OCI-LY1 (cell line): Measurements from ENCODE around the gene FMN2.

Experiments used
- EZH2 ChIP-seq: fragments of 200-600 bp; sonication (generic), shearing (Covaris generic); IDR thresholded peaks from 2 replicates; pipeline ENCODE4 v1.8.0; 2017; ENCODE audit warnings: borderline replicate concordance, mixed run types, mild to moderate bottlenecking, antibody characterized with exemption, low read length, moderate library complexity, mixed read lengths
- TF ChIP-seq, protein P1 (sequence below): fragments of 200-600 bp; sonication (generic), shearing (Covaris generic); IDR thresholded peaks from 2 replicates; pipeline ENCODE4 v1.5.1; 2017; ENCODE audit warnings: mild to moderate bottlenecking, antibody characterized with exemption, low read length, moderate library complexity, mixed read lengths

DNA sequence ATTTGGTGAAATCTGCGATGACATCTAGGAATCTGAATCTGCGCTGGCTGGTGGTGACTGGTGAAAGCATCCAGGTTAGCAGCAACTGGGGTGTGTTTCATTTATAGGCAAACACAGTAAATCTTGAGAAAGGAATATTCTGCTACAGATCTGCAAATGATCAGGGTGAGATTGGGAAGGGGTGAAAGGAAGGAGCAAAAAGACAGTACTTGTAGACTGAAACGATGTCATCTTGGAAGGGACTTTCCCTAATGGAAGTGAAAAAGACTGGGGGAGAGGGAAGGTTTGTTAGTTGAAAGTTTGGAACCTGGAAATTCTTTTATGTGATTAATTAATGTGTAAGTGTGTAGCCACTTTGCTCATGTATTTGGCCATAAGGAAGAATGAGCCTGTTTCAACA lies 228.3 kb downstream of the FMN2 start:
- TF ChIP-seq EZH2 = no peak
- TF ChIP-seq, protein P1, sequence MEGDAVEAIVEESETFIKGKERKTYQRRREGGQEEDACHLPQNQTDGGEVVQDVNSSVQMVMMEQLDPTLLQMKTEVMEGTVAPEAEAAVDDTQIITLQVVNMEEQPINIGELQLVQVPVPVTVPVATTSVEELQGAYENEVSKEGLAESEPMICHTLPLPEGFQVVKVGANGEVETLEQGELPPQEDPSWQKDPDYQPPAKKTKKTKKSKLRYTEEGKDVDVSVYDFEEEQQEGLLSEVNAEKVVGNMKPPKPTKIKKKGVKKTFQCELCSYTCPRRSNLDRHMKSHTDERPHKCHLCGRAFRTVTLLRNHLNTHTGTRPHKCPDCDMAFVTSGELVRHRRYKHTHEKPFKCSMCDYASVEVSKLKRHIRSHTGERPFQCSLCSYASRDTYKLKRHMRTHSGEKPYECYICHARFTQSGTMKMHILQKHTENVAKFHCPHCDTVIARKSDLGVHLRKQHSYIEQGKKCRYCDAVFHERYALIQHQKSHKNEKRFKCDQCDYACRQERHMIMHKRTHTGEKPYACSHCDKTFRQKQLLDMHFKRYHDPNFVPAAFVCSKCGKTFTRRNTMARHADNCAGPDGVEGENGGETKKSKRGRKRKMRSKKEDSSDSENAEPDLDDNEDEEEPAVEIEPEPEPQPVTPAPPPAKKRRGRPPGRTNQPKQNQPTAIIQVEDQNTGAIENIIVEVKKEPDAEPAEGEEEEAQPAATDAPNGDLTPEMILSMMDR = no peak
